Panc1 (cell line): ENCODE data around the gene POU4F3. TPM values are rescaled to one million over a fixed set of nuclear protein-coding genes. Genes with fewer than 3 reads are reported as not detected.

Experiments used
- ATAC-seq: fragments of 200-7000 bp; cut with Tn5 transposase; 2 replicates; pipeline ENCODE4 v1.9.1; 2020; ENCODE audit warnings: mild to moderate bottlenecking, moderate library complexity
- BruUV-seq: library from RNA; stranded (reverse); fragments of 400-500 nt; replicated peaks from 2 replicates; lab custom pipeline; 2021; lab: Mats Ljungman, UMichigan
- CTCF ChIA-PET: fragments of 300-600 bp; sonication (Branson Sonifier 250); formaldehyde crosslinking; loops from one replicate; lab custom pipeline; 2022; ENCODE audit warnings: antibody characterized with exemption; lab: Charles Lee
- POLR2A ChIA-PET: fragments of 300-600 bp; sonication (Branson Sonifier 250); formaldehyde crosslinking; loops from one replicate; lab custom pipeline; 2022; ENCODE audit warnings: antibody characterized with exemption; lab: Charles Lee
- DNase-seq: peaks from one replicate; pipeline ENCODE4 v3.0.0-alpha.2; 2010; ENCODE audit warnings: low read depth, low spot score
- H3K27ac ChIP-seq: 2 replicates; pipeline ENCODE4 v1.5.1; 2011; ENCODE audit warnings: mild to moderate bottlenecking, low read length, inconsistent platforms
- H3K27me3 ChIP-seq: fragments of 200-500 bp; sonication (Bioruptor generic); 2 replicates; pipeline ENCODE4 v1.6.0; 2014; ENCODE audit warnings: low read length, inconsistent platforms; ENCODE audit not compliant: control insufficient read depth, insufficient read depth
- H3K36me3 ChIP-seq: fragments of 200-500 bp; sonication (Bioruptor generic); 2 replicates; pipeline ENCODE4 v1.5.1; 2014; ENCODE audit warnings: inconsistent platforms, mild to moderate bottlenecking, low read length, moderate library complexity; ENCODE audit not compliant: control insufficient read depth, insufficient read depth
- H3K4me1 ChIP-seq: 2 replicates; pipeline ENCODE4 v1.5.1; 2011; ENCODE audit warnings: inconsistent platforms, mild to moderate bottlenecking, low read length, moderate library complexity; ENCODE audit not compliant: control insufficient read depth, insufficient read depth
- H3K4me3 ChIP-seq, 2 experiments: 2 replicates each; pipeline ENCODE4 v1.5.1; 2011 to 2012; ENCODE audit warnings: low read depth in 2 of 2, low read length in 2 of 2, mild to moderate bottlenecking in 2 of 2, inconsistent platforms in 1 of 2, moderate library complexity in 1 of 2
- H3K9me3 ChIP-seq: fragments of 200-500 bp; sonication (Bioruptor generic); 2 replicates; pipeline ENCODE4 v1.5.1; 2014; ENCODE audit warnings: low read depth, mild to moderate bottlenecking, inconsistent platforms, low read length, moderate library complexity; ENCODE audit not compliant: control insufficient read depth, insufficient read depth
- POLR2AphosphoS5 ChIP-seq: IDR thresholded peaks from 2 replicates; pipeline ENCODE4 v1.6.1; 2012; ENCODE audit warnings: mild to moderate bottlenecking, low read depth, low read length, moderate library complexity
- SIN3A ChIP-seq: IDR thresholded peaks from 2 replicates; pipeline ENCODE4 v1.6.1; 2012; ENCODE audit warnings: low read depth, mild to moderate bottlenecking, low read length, moderate library complexity, borderline replicate concordance; ENCODE audit not compliant: insufficient read depth
- TCF7L2 ChIP-seq: IDR thresholded peaks from 2 replicates; pipeline ENCODE4 v1.6.1; 2011; ENCODE audit warnings: mild to moderate bottlenecking, low read depth, low read length, inconsistent platforms
- in situ Hi-C: cut with HindIII; loops from 2 replicates; pipeline ENCODE4 v1.10.0; 2016; ENCODE audit warnings: low sequenced_read_pairs, low pct_unique_long_range_greater_than_20kb
- intact Hi-C: fragments of 100-400 bp; cut with micrococcal nuclease; formaldehyde crosslinking; loops from one replicate; pipeline ENCODE4 v1.10.0; 2022; ENCODE audit not compliant: unreplicated experiment
- total RNA-seq: library from RNA; stranded (reverse); gene quantifications from one replicate; pipeline ENCODE4 v1.2.1, GENCODE V29; 2021; ENCODE audit not compliant: unreplicated experiment
- TF ChIP-seq, protein P1 (sequence below), 2 experiments: IDR thresholded peaks; 2 replicates each; pipeline ENCODE4 v1.6.1; 2011 to 2012; ENCODE audit warnings: low read depth in 2 of 2, control low read depth in 1 of 2, low read length in 1 of 2, mild to moderate bottlenecking in 1 of 2, moderate library complexity in 1 of 2; ENCODE audit not compliant: insufficient read depth in 1 of 2
- TF ChIP-seq, protein P2 (sequence below): fragments of 450-650 bp; IDR thresholded peaks from 2 replicates; pipeline ENCODE4 v1.5.1; 2017; ENCODE audit warnings: mild to moderate bottlenecking

Gene POU4F3
- total RNA-seq, 1 experiment from 2014 or later: 0.15 TPM

DNA sequence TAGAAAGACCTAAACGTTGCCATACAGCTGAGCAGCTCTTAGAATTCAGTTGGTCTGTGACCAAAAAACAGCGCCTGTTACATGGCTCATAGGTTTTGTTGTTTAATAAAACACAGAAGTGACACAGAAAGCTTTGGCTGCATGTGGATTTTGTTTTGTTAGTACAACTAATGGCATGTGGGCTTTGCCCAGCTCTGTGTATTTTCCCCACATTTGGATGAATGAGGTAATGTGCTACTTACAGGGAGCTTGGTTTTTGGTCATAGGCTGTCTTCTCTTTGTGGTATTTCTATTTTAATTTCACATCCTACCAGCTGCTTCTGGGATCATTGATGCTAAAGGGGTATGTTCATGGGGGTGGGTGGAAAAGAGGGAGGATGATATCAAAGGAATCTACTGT is 37.0 kb upstream of the POU4F3 start:
- peaks cover 7% of the 10 kb centered on the region; the same call in 1 of the 2 replicates for H3K27me3 ChIP-seq
- intact Hi-C loops (no loop called here), in situ Hi-C loops (no loop called here)
- no peaks in the 10 kb centered on the region for H3K9me3 ChIP-seq
- TF ChIP-seq, protein P1, sequence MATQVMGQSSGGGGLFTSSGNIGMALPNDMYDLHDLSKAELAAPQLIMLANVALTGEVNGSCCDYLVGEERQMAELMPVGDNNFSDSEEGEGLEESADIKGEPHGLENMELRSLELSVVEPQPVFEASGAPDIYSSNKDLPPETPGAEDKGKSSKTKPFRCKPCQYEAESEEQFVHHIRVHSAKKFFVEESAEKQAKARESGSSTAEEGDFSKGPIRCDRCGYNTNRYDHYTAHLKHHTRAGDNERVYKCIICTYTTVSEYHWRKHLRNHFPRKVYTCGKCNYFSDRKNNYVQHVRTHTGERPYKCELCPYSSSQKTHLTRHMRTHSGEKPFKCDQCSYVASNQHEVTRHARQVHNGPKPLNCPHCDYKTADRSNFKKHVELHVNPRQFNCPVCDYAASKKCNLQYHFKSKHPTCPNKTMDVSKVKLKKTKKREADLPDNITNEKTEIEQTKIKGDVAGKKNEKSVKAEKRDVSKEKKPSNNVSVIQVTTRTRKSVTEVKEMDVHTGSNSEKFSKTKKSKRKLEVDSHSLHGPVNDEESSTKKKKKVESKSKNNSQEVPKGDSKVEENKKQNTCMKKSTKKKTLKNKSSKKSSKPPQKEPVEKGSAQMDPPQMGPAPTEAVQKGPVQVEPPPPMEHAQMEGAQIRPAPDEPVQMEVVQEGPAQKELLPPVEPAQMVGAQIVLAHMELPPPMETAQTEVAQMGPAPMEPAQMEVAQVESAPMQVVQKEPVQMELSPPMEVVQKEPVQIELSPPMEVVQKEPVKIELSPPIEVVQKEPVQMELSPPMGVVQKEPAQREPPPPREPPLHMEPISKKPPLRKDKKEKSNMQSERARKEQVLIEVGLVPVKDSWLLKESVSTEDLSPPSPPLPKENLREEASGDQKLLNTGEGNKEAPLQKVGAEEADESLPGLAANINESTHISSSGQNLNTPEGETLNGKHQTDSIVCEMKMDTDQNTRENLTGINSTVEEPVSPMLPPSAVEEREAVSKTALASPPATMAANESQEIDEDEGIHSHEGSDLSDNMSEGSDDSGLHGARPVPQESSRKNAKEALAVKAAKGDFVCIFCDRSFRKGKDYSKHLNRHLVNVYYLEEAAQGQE (IDR thresholded peaks at IDR 0.05; ENCODE audit: insufficient read depth in 1 of 2, low read depth in 2 of 2, low read length in 1 of 2): no peak
- TF ChIP-seq SIN3A: no peak
- TF ChIP-seq TCF7L2: no peak
- TF ChIP-seq POLR2AphosphoS5: no peak
- TF ChIP-seq, protein P2, sequence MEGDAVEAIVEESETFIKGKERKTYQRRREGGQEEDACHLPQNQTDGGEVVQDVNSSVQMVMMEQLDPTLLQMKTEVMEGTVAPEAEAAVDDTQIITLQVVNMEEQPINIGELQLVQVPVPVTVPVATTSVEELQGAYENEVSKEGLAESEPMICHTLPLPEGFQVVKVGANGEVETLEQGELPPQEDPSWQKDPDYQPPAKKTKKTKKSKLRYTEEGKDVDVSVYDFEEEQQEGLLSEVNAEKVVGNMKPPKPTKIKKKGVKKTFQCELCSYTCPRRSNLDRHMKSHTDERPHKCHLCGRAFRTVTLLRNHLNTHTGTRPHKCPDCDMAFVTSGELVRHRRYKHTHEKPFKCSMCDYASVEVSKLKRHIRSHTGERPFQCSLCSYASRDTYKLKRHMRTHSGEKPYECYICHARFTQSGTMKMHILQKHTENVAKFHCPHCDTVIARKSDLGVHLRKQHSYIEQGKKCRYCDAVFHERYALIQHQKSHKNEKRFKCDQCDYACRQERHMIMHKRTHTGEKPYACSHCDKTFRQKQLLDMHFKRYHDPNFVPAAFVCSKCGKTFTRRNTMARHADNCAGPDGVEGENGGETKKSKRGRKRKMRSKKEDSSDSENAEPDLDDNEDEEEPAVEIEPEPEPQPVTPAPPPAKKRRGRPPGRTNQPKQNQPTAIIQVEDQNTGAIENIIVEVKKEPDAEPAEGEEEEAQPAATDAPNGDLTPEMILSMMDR: no peak
- no peaks in the 10 kb centered on the region for H3K4me1 ChIP-seq
- H3K27ac ChIP-seq: no peak overlapping the region
- POLR2A ChIA-PET: no interaction called here
- no peak overlapping the region for H3K4me3 ChIP-seq
- H3K36me3 ChIP-seq: no peaks in the 10 kb centered on the region
- CTCF ChIA-PET: no interaction called here
- BruUV-seq: no TSS peak
- DNase-seq (no peak), ATAC-seq (no peak)

DNA sequence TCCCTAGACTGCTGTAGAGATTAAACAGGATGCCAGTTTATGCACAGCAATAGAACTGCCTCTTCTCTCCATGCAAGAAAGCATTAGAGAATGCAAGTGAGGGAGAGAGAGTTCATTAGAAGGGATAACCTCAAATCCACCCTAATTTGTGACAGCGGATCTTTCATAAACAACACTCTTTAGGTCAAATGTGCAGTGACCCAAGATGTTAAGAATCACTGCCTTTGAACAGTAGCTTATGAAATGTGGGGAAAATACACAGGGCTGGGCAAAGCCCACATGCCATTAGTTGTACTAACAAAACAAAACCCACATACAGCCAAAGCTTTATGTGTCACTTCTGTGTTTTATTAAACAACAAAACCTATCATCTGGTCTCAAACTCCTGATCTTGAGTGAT is 36.2 kb upstream of the POU4F3 start:
- no peaks in the 10 kb centered on the region for H3K9me3 ChIP-seq

More for the DNA sequence above, 36.2 kb upstream of the POU4F3 start:
- intact Hi-C loops (no loop called here), in situ Hi-C loops (no loop called here)
- Histone ChIP-seq H3K27ac (no peak overlapping the region), H3K36me3 (no peaks in the 10 kb centered on the region), H3K4me3 (no peak overlapping the region), H3K4me1 (no peaks in the 10 kb centered on the region), H3K27me3 (peaks cover 7% of the 10 kb centered on the region; the same call in 1 of the 2 replicates)
- TF ChIP-seq, protein P2: no peak
- TF ChIP-seq, protein P1 (IDR thresholded peaks at IDR 0.05; ENCODE audit: insufficient read depth in 1 of 2, low read depth in 2 of 2, low read length in 1 of 2): no peak
- TF ChIP-seq TCF7L2 (no peak), POLR2AphosphoS5 (no peak), SIN3A (no peak)
- ChIA-PET CTCF (no interaction called here), POLR2A (no interaction called here)
- no TSS peak for BruUV-seq
- no peak for ATAC-seq
- no peak for DNase-seq
